Stimulated activated CD8-positive, alpha-beta memory T cell treated with anti-CD3 and anti-CD28 coated beads, Interleukin-4, amount 100 ng/mL, for 1 hour (primary cell): ENCODE data around the gene STXBP5.

Source experiments
- DNase-seq, 2 donors: peaks; one replicate each; pipeline ENCODE4 v3.0.0-alpha.2; 2020; ENCODE audit warnings: low read depth in 2 of 2, low spot score in 1 of 2

The STXBP5 gene

DNA sequence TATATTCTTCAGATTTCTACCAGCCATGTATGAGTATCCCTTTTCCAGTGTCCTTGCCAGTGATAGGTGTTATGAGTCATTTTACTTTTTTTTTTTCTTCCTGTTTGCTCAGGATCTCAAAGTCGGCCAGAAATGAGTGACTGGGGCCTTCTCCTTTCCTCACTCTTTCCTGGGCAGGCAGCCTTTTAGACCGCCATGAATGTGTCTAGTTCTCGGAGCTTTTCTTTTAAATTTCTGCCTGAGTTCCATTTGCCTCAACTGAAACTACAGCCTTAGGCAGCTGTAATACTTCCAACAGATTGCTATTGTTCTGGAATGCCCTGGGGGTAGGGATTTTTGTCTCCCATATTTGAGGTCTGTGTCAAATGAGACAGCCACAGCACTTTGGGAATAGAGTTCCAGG lies 83.7 kb downstream of the STXBP5 start:
- DNase-seq, result no peak

DNA sequence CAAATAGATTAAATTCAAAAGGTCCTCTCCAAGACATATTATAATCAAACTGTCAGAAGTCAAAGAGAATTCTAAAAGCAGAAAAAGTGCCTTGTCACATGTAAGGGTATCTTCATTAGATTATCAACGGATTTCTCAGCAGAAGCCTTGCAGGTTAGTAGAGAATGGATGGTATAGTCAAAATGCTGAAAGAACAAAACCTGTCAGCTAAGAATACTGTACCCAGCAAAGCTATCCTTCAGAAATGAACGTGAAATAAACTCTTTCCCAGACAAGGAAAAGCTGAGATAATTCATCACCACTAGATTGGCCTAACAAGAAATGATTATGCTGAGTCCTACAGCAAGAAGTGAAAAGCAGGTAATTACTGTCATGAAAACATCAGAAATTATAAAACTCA lies 92.9 kb downstream of the STXBP5 start:
- no peak for DNase-seq

GRCh38 chr6:147297663-147298316 lies 93.6 kb downstream of the STXBP5 start:
- no peak for DNase-seq

DNA sequence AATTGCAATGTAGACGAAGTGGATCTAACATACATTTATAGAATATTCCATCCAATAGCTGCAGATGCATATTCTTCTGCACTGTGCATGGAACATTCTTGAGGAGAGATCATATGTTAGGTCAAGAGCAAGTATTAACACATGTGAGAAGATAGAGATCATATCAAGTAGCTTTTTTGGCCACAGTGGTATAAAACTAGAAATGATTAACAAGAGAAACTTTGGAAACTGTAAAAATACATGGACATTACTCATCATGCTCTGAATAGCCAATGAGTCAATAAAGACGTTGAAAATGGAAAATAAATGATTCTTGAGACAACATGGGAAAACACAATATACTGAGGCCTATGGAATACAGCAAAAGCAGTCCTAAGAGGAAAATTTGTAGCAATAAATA lies 94.2 kb downstream of the STXBP5 start:
- no peak for DNase-seq

DNA sequence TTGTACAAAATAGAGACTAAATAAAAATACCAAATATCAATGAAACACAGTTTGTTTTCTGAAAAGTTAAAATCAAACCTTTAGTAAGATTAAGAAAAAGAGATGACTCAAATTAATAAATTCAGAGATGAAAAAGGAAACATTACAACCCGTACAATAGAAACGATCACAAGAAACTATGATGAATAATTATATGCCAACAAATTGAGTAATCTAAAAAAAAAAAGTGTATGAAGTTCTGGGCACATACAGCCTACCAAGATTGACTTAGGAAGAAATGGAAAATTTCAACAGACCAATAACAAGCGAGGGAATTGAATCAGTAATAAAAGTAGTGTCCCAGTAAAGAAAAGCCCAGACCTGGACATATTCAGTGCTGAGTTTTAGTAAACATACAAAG lies 94.8 kb downstream of the STXBP5 start:
- no peak for DNase-seq

- no peak for DNase-seq
Observed at GRCh38 chr6:147301070-147301469, 96.9 kb downstream of the STXBP5 start.

DNA sequence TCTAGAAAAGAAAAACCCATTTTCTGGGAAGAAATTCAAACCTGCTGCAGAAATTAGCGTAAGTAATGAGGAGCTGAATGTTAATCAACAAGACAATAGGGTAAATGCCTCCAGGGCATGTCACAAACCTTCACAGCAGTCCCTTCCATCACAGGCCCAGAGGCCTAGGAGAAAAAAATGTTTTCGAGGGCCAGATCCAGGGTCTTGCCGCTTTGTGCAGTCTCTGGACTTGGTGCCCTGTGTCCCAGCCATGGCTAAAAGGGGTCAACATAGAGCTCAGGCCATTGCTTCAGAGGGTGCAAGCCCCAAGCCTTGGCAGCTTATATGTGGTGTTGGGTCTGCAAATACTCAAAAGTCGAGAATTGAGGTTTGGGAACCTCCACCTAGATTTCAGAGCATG lies 99.8 kb downstream of the STXBP5 start:
- DNase-seq, result no peak

- no peak for DNase-seq
Observed at GRCh38 chr6:147310521-147310920, 106.3 kb downstream of the STXBP5 start.

DNA sequence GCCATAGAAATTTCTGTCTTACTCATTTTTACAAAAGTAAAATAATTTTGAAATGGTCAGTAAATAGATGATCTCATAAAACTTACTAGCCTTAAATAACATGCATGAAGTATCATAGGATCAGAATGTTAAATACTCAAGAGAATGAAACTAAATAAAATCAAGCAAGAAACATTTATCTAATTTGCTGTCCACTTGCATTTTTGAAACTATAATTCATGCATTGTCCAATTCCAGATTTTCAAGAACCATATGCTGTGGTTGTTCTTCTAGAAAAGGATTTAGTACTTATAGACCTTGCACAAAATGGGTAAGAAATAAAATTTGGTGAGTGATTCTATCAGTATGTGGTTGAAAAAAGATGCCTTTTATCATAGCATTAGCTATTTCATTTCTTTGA lies 107.0 kb downstream of the STXBP5 start:
- DNase-seq, result no peak

GRCh38 chr6:147321260-147321659 lies 117.0 kb downstream of the STXBP5 start:
- no peak for DNase-seq

- no peak for DNase-seq
Observed at GRCh38 chr6:147322299-147323162, 118.3 kb downstream of the STXBP5 start.

GRCh38 chr6:147325557-147325956 lies 121.3 kb downstream of the STXBP5 start:
- no peak for DNase-seq

- no peak for DNase-seq
Observed at GRCh38 chr6:147331401-147331800, 127.2 kb downstream of the STXBP5 start.

- no peak for DNase-seq
Observed at GRCh38 chr6:147337921-147338320, 133.7 kb downstream of the STXBP5 start.

- DNase-seq, result no peak
Observed at GRCh38 chr6:147341486-147341885, 137.3 kb downstream of the STXBP5 start.

GRCh38 chr6:147345902-147346301 lies 141.7 kb downstream of the STXBP5 start:
- DNase-seq, result no peak

GRCh38 chr6:147347179-147347881 lies 143.1 kb downstream of the STXBP5 start:
- no peak for DNase-seq

- DNase-seq, result no peak
Observed at GRCh38 chr6:147347882-147348575, 143.8 kb downstream of the STXBP5 start.

GRCh38 chr6:147361311-147361981 lies 157.2 kb downstream of the STXBP5 start:
- DNase-seq, result no peak

- DNase-seq, result no peak
Observed at GRCh38 chr6:147366290-147366689, 162.1 kb downstream of the STXBP5 start.

GRCh38 chr6:147371325-147371724 lies 167.1 kb downstream of the STXBP5 start:
- DNase-seq, result no peak
